ENCODE measurements around the gene NDUFC2. TPM values are rescaled to one million over a fixed set of nuclear protein-coding genes. Genes with fewer than 3 reads are reported as not detected.

NDUFC2 gene
- total RNA-seq = 10 to 100 TPM; 40.8 to 93.8 (median 88.1) TPM
- total RNA-seq (2013) = 77.3 TPM
- total RNA-seq = 4.6 to 20.2 (median 9.1) reads per million in 29 experiments

DNA sequence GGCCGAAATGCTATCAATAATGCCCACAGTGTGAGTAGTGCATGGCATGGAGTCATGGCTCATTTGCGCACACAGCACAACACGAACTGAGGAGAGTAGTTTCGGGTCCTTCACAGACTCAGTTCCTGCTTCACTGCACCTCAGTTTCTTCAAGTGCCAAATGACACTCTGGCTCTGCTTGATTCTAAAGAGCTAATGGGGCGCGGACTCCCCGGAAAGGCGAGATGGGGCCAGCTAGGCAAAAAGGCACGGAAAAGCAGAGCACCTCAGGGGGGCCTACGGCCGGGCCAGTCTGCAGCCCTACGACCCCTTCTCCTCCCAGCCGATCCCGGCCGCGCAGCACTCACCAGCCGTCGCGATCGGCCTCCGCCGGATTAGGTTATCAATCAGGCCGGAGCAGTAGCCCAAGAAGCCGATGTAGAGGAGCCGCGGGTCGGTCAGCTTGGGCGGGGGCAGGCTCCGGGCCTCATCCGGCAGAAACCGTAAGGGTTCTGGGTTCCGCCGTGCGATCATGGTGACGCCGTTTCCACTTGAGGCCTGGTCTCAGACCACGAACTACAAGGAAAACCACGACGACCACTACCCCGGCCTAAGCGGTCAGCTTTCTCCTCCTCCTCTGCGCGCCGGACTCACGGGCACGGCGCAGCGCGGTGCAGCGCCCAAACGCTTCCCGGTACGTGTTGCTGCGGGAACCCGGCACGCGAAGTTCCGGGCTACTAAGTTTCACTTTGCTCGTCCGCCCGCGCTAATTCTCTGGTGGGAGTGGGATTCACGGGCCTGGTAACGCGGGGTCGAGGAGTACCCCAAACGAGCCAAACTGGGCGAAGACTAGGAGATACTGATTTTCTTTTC lies at the start of gene NDUFC2:
TSS of gene NDUFC2 (minus strand) at position 631 of the 852 bp plus-strand sequence. CDS start at position 513, 118 bp downstream.
- Mint-ChIP-seq H3K9me3 (no peaks in the 10 kb centered on the region), H3K4me1 (peaks cover 50 to 66% (median 61%) of the 10 kb centered on the region in 3 donors), H3K36me3 (peaks cover 6% of the 10 kb centered on the region), H3K4me3 (peak within 1 kb of the TSS; percentile 87 to 95 (median 93)), H3K27me3 (no peaks in the 10 kb centered on the region), H3K27ac (peak within 1 kb of the TSS; percentile 86 to 98)
- Histone ChIP-seq H3K27me3 (replicated peaks in 1 of 2; ENCODE audit: control insufficient read depth in 2 of 2, extremely low read depth in 1 of 2, insufficient read depth in 2 of 2, low read length in 1 of 2) (no peaks in the 10 kb centered on the region), H3K27ac (ENCODE audit: low read length) (peak within 1 kb of the TSS; percentile 73), H3K4me3 (ENCODE audit: control insufficient read depth in 1 of 2, extremely low read depth in 1 of 2, low read length in 1 of 2) (peak within 1 kb of the TSS; percentile 79 to 95), H3K9me3 (no peaks in the 10 kb centered on the region), H3K4me1 (ENCODE audit: control insufficient read depth in 1 of 2, extremely low read depth in 1 of 2, insufficient read depth in 2 of 2, low read length in 2 of 2) (peaks cover 16 to 52% of the 10 kb centered on the region in 2 experiments), H3K36me3 (ENCODE audit: control insufficient read depth in 2 of 2, extremely low read depth in 1 of 2, insufficient read depth in 1 of 2, low read length in 1 of 2) (peaks cover 2 to 6% of the 10 kb centered on the region in 2 donors)
- under 1% methylated on average over 51 of the region's 68 CpGs for WGBS (ENCODE audit: insufficient coverage)
- ATAC-seq (replicated peaks in 1 of 4) (peak; percentile 81 to 87 (median 85)), DNase-seq (peak; percentile 12 to 77 (median 51))
- ChIA-PET CTCF (interaction anchor here (0.5 to 2.1 kb wide), 6 partner anchors 33 to 838 kb away, joined by 3 to 12 read pairs (median 3); partner anchors contain the start of genes INTS4 (in 1 of the 2) and NARS2 (in 1 of the 2)), POLR2A (interaction anchor here (0.6 to 0.9 kb wide), 3 partner anchors 60 to 127 kb away, joined by 3 read pairs; partner anchors contain the start of gene ALG8 (in 1 of the 2))

DNA sequence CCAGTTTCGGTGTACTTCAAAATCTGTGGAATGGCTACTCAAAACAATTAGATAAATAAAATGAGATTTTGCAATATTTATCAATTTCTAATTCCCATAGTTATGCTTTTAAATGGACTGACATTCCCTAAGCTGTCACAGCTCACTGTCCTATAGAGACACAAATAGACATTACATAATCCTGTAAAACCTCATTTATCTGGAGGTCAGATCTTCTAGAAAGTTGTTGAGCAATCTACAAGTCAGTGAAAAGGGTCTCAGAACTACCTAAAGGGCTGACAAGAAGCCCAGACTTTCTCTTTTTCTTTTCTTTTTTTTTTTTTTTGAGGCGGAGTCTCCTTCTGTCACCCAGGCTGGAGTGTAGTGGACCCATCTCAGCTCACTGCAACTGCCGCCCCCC lies 47.7 kb upstream of the NDUFC2 start:
- ChIA-PET CTCF (no interaction called here), POLR2A (no interaction called here)
- Mint-ChIP-seq H3K9me3 (no peaks in the 10 kb centered on the region), H3K4me3 (no peak overlapping the region), H3K27me3 (no peaks in the 10 kb centered on the region), H3K27ac (no peak overlapping the region), H3K4me1 (peaks cover 0 to 6% (median 0%) of the 10 kb centered on the region in 3 donors), H3K36me3 (peaks cover 8% of the 10 kb centered on the region)
- Histone ChIP-seq H3K4me3 (ENCODE audit: control insufficient read depth in 1 of 2, extremely low read depth in 1 of 2, low read length in 1 of 2) (no peak overlapping the region), H3K9me3 (no peaks in the 10 kb centered on the region), H3K36me3 (ENCODE audit: control insufficient read depth in 2 of 2, extremely low read depth in 1 of 2, insufficient read depth in 1 of 2, low read length in 1 of 2) (peaks cover 0 to 15% of the 10 kb centered on the region in 2 donors), H3K27me3 (replicated peaks in 1 of 2; ENCODE audit: control insufficient read depth in 2 of 2, extremely low read depth in 1 of 2, insufficient read depth in 2 of 2, low read length in 1 of 2) (no peaks in the 10 kb centered on the region), H3K27ac (ENCODE audit: low read length) (no peak overlapping the region), H3K4me1 (ENCODE audit: control insufficient read depth in 1 of 2, extremely low read depth in 1 of 2, insufficient read depth in 2 of 2, low read length in 2 of 2) (no peaks in the 10 kb centered on the region)
- DNase-seq (no peak), ATAC-seq (replicated peaks in 1 of 4) (no peak)
- WGBS (ENCODE audit: insufficient coverage) = no CpG with 5 or more reads among the region's 3 CpGs

DNA sequence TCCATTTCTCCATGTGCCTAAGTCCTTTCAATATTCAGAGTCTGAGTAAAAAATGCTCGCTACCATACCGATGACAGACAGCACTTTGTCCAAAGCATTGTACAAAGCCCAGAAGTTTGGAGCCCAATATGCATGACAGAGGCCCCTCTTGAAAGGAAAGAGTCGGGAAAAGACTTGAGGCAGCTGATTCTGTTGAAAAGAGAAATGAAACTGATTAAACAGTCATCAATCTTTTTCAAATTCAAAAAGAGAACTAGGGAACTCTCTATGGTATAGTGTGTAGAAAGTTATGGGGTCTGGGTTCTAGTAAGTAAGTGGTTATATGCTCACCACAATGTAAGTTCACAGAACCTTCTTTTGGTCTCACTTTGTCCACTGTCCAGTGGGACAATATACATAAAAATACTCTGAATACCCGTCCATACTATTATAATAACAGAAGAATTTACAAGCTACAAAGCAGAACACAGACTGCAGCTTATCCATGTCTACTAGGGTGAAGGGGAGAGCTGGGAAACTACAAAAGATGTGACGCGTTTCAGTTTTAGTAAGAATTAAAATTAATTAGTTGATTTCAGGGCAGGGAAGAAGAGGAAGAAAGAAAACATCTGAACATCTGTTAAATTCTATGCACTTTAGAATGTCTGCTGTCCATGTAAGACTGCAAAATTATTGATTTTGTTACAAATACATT lies 33.1 kb upstream of the NDUFC2 start:
- Histone ChIP-seq H3K9me3 (no peaks in the 10 kb centered on the region), H3K4me3 (ENCODE audit: control insufficient read depth in 1 of 2, extremely low read depth in 1 of 2, low read length in 1 of 2) (no peak overlapping the region), H3K4me1 (ENCODE audit: control insufficient read depth in 1 of 2, extremely low read depth in 1 of 2, insufficient read depth in 2 of 2, low read length in 2 of 2) (no peaks in the 10 kb centered on the region), H3K27ac (ENCODE audit: low read length) (no peak overlapping the region), H3K27me3 (replicated peaks in 1 of 2; ENCODE audit: control insufficient read depth in 2 of 2, extremely low read depth in 1 of 2, insufficient read depth in 2 of 2, low read length in 1 of 2) (no peaks in the 10 kb centered on the region), H3K36me3 (ENCODE audit: control insufficient read depth in 2 of 2, extremely low read depth in 1 of 2, insufficient read depth in 1 of 2, low read length in 1 of 2) (peaks cover 7 to 40% of the 10 kb centered on the region in 2 donors)
- Mint-ChIP-seq H3K36me3 (peaks cover 48% of the 10 kb centered on the region), H3K9me3 (no peaks in the 10 kb centered on the region), H3K4me3 (no peak overlapping the region), H3K27me3 (no peaks in the 10 kb centered on the region), H3K4me1 (no peaks in the 10 kb centered on the region), H3K27ac (no peak overlapping the region)
- ATAC-seq (replicated peaks in 1 of 4) = no peak
- WGBS (ENCODE audit: insufficient coverage) = 100% methylated on average over 1 of the region's 6 CpGs
- ChIA-PET CTCF (interaction anchor here in 1 of 2 donors (0.5 kb wide), 1 partner anchor 323 kb away, joined by 5 read pairs; no protein-coding TSS in a partner anchor), POLR2A (no interaction called here)
- no peak for DNase-seq

DNA sequence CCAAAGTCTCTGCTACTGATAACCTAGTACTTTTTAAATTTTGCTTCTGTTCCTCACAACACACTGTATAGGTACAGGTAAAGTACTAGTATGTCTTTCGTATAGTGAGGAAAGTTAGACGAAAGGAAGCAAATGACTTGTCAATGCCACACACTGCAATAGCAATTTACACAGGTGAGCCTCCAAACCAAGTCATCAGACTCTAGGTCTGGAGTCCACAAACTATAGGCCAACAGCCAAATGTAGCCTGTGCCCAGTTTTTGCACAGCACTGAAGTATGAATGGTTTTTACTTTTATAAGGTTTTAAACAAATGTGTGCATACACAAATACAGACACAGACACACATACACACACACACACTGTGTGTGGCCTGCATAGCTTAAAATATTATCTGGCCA lies 31.6 kb upstream of the NDUFC2 start:
- WGBS (ENCODE audit: insufficient coverage) = no CpG with 5 or more reads among the region's 2 CpGs
- H3K27ac Mint-ChIP-seq = no peak overlapping the region

DNA sequence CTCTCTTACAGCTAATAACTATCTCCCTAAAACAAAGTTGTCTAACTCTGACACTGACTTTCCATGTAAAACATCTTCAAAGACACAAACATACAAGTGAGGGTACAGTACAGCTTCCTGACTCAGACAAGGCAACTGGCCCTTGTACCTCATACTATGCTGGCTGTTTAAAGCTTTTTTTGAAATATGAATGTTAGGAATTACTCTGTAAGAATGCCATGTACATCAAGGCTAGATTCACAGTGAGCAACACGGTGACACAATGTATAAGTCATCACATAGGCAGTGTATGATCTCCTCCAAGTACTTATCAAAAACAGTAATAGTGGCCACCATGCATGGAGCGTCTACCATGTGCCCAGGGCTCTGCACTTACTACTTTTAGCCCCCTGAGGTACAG lies 31.2 kb upstream of the NDUFC2 start:
- Histone ChIP-seq H3K27me3 (replicated peaks in 1 of 2; ENCODE audit: control insufficient read depth in 2 of 2, extremely low read depth in 1 of 2, insufficient read depth in 2 of 2, low read length in 1 of 2) (no peaks in the 10 kb centered on the region), H3K36me3 (ENCODE audit: control insufficient read depth in 2 of 2, extremely low read depth in 1 of 2, insufficient read depth in 1 of 2, low read length in 1 of 2) (peaks cover 10 to 40% of the 10 kb centered on the region in 2 donors), H3K4me3 (ENCODE audit: control insufficient read depth in 1 of 2, extremely low read depth in 1 of 2, low read length in 1 of 2) (no peak overlapping the region), H3K9me3 (no peaks in the 10 kb centered on the region), H3K27ac (ENCODE audit: low read length) (no peak overlapping the region), H3K4me1 (ENCODE audit: control insufficient read depth in 1 of 2, extremely low read depth in 1 of 2, insufficient read depth in 2 of 2, low read length in 2 of 2) (no peaks in the 10 kb centered on the region)
- H3K9me3 Mint-ChIP-seq = no peaks in the 10 kb centered on the region
- H3K4me1 Mint-ChIP-seq = no peaks in the 10 kb centered on the region
- H3K27ac Mint-ChIP-seq = no peak overlapping the region
- H3K27me3 Mint-ChIP-seq = no peaks in the 10 kb centered on the region
- H3K4me3 Mint-ChIP-seq = no peak overlapping the region
- WGBS (ENCODE audit: insufficient coverage) = no CpG with 5 or more reads among the region's 2 CpGs
- CTCF ChIA-PET = no interaction called here
- POLR2A ChIA-PET = no interaction called here
- ATAC-seq (replicated peaks in 1 of 4) = no peak
- DNase-seq = no peak
- peaks cover 44% of the 10 kb centered on the region for H3K36me3 Mint-ChIP-seq

More for the DNA sequence above, 31.6 kb upstream of the NDUFC2 start:
- POLR2A ChIA-PET = no interaction called here
- Mint-ChIP-seq H3K4me1 (no peaks in the 10 kb centered on the region), H3K9me3 (no peaks in the 10 kb centered on the region), H3K27me3 (no peaks in the 10 kb centered on the region), H3K4me3 (no peak overlapping the region), H3K36me3 (peaks cover 44% of the 10 kb centered on the region)
- Histone ChIP-seq H3K4me3 (ENCODE audit: control insufficient read depth in 1 of 2, extremely low read depth in 1 of 2, low read length in 1 of 2) (no peak overlapping the region), H3K27me3 (replicated peaks in 1 of 2; ENCODE audit: control insufficient read depth in 2 of 2, extremely low read depth in 1 of 2, insufficient read depth in 2 of 2, low read length in 1 of 2) (no peaks in the 10 kb centered on the region), H3K9me3 (no peaks in the 10 kb centered on the region), H3K36me3 (ENCODE audit: control insufficient read depth in 2 of 2, extremely low read depth in 1 of 2, insufficient read depth in 1 of 2, low read length in 1 of 2) (peaks cover 7 to 40% of the 10 kb centered on the region in 2 donors), H3K4me1 (ENCODE audit: control insufficient read depth in 1 of 2, extremely low read depth in 1 of 2, insufficient read depth in 2 of 2, low read length in 2 of 2) (no peaks in the 10 kb centered on the region), H3K27ac (ENCODE audit: low read length) (no peak overlapping the region)
- ATAC-seq (replicated peaks in 1 of 4) (no peak), DNase-seq (no peak)
- CTCF ChIA-PET = no interaction called here

DNA sequence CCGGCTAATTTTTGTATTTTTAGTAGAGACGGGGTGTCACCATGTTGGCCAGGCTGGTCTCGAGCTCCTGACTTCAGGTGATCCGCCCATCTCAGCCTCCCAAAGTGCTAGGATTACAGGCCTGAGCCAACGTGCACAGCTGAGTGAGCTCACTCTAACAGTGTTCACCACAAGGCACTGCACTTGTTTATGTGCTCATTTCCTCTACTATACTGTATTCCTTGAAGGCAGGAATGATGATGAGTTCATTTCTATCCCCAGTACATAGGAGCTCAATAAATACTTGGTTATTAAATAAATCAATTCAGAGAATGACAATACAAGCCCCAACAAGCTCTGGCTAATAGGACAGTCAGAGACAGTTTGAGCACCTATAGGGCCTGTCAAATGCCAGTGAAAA lies 30.7 kb upstream of the NDUFC2 start:
- Histone ChIP-seq H3K36me3 (ENCODE audit: control insufficient read depth in 2 of 2, extremely low read depth in 1 of 2, insufficient read depth in 1 of 2, low read length in 1 of 2) (peaks cover 11 to 40% of the 10 kb centered on the region in 2 donors), H3K27ac (ENCODE audit: low read length) (no peak overlapping the region), H3K4me3 (ENCODE audit: control insufficient read depth in 1 of 2, extremely low read depth in 1 of 2, low read length in 1 of 2) (no peak overlapping the region), H3K27me3 (replicated peaks in 1 of 2; ENCODE audit: control insufficient read depth in 2 of 2, extremely low read depth in 1 of 2, insufficient read depth in 2 of 2, low read length in 1 of 2) (no peaks in the 10 kb centered on the region), H3K9me3 (no peaks in the 10 kb centered on the region), H3K4me1 (ENCODE audit: control insufficient read depth in 1 of 2, extremely low read depth in 1 of 2, insufficient read depth in 2 of 2, low read length in 2 of 2) (no peaks in the 10 kb centered on the region)
- H3K4me1 Mint-ChIP-seq = no peaks in the 10 kb centered on the region
- DNase-seq = no peak
- ChIA-PET CTCF (no interaction called here), POLR2A (no interaction called here)
- peaks cover 44% of the 10 kb centered on the region for H3K36me3 Mint-ChIP-seq
- no peaks in the 10 kb centered on the region for H3K9me3 Mint-ChIP-seq
- H3K4me3 Mint-ChIP-seq = no peak overlapping the region
- no peak overlapping the region for H3K27ac Mint-ChIP-seq
- WGBS (ENCODE audit: insufficient coverage) = 96% methylated on average over 4 of the region's 5 CpGs
- ATAC-seq (replicated peaks in 1 of 4) = no peak
- H3K27me3 Mint-ChIP-seq = no peaks in the 10 kb centered on the region
